ENCODE data around the gene OR1J2.

Gene OR1J2

GRCh38 chr9:122552812-122553211 is 42.2 kb downstream of the OR1J2 start, which contains the start of gene OR1N2:
Gene OR1N2 (plus strand): TSS chr9:122553112. CDS start chr9:122553212, 100 bp downstream.
- no peak for DNase-seq

All from NCI-H1105 treated with DMSO at 0.1 percent for 48 hours (cell line).